ENCODE data around the gene NUDT9.
"Not testable (repeated sequence)": the region's sequence is repeated elsewhere in the genome, so short reads cannot be mapped to it uniquely, and the experiment has no call there.

The NUDT9 gene, protein sequence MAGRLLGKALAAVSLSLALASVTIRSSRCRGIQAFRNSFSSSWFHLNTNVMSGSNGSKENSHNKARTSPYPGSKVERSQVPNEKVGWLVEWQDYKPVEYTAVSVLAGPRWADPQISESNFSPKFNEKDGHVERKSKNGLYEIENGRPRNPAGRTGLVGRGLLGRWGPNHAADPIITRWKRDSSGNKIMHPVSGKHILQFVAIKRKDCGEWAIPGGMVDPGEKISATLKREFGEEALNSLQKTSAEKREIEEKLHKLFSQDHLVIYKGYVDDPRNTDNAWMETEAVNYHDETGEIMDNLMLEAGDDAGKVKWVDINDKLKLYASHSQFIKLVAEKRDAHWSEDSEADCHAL

DNA sequence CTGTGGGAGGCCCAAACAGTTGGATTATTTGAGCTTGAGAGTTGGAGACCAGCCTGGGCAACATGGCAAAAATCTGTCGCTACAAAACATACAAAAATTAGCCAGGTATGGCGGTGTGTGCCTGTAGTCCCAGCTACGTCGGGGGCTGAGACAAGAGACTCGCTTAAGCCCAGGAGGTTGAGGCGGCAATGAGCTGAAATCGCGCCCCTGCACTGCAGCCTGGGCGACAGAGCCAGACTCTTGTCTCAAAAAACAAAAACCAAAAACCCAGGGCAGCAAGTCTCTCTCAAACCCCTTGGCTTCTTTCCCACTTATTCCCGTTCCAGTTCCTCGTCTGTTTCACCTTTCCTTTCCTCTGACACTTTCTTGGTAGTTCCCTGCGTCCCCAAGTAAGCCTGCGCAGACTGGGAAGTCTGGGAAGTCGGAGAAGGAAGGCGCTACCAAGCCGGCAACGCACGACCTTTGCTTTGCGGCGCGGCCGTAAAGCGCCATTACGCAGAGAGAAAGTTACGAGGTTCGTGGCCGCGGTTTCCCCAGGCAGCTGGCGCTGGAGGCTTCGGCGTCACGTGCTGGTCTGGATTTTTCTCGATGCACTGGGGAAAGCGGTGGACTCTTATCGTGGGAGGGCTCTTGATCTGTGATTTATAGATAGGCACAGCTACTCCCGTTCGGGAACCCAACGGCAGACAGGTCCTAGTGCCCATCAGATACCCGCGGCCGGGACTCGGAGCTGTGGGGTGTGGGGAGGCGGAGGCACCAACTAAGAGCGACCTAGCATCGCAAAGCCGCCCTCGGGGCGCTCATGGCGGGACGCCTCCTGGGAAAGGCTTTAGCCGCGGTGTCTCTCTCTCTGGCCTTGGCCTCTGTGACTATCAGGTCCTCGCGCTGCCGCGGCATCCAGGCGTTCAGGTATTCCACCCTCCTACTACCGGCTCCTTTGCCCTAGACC, at the start of gene NUDT9:
Gene NUDT9, plus strand, starts transcription at position 470 of the 949 bp plus-strand sequence. Its CDS starts 333 bp downstream, at position 803.
- peak; percentile 97 for DNase-seq

DNA sequence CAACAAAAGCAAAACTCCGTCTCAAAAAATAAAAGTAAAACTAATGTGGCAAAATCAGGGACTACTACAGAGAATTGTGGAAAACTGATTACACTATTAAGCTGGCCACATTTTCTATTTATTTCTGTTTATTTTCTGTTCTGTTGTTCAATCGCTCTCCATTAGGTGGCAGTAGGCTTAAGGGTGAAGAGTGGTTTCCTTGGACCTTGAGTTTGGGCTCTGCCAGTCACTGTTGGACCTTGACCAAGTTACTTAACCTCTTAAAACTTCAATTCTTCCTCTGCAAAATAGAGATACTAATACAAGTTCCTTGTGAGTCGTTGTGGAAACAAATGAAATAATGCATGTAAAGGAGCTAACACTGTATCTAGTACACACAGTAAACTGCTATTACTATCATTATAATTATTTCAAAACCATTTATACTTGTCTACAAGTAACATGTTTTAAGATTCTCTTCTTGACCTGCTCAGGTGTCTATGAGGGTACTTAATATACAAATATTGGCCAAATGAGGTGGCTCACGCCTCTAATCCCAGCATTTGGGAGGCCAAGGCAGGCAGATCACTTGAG, 46.6 kb upstream of the NUDT9 start:
- peak; percentile 81 for DNase-seq

DNA sequence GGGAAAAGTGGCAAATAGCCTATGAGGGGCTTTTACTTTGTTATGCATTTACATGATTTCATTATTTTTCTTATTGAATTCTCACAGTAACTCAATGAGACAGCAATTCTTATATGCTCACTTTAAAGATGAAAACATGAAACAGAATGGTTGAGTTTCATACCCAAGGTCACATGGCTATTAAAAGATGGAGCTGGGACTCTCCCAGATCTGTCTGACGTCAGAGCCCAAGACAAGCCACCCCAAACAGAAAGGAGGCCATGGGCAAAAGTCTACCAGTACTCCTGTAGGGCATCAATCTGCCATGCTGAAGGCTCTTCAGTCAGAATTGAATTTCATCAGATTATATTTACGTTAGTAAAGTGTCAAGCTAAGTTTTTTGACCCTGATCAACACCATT, 44.6 kb upstream of the NUDT9 start:
- no peak for DNase-seq

DNA sequence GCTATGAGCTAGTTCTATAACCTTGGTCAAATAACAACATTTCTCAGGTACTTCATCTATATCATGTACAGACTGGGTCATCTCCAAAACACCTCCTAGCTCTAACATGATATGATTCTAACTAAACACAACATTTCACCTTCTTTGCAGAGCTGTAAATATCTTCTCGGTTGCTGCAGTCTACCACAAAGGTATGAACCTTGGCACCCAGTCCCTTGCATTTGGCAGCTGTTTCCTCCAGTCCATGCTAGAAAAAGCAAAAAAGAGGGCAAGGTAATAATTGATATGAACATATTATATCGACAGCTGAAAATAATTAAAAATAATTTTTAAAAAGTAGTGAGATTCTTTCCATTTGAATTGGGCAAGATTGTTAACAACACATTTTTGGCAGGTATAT, 40.3 kb upstream of the NUDT9 start:
- DNase-seq: no peak

DNA sequence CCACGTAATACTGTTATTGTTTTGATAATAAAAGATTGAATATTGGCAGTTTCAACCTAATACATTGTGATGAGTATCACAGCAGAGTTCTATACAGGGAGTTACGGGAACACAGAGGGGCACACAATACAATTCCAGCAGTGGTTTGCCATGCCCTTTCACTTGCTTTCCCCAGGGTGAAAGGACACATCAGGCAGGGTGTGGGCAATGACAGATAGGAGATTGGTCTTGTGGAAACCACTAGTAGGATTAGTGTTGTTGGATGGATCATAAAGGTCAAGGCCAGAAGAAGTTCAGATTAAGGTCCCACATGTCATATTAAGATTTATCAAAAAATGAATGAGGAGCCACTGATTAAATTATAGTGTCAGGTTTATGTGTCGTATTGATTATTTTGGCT, 39.4 kb upstream of the NUDT9 start:
- no peak for DNase-seq

DNA sequence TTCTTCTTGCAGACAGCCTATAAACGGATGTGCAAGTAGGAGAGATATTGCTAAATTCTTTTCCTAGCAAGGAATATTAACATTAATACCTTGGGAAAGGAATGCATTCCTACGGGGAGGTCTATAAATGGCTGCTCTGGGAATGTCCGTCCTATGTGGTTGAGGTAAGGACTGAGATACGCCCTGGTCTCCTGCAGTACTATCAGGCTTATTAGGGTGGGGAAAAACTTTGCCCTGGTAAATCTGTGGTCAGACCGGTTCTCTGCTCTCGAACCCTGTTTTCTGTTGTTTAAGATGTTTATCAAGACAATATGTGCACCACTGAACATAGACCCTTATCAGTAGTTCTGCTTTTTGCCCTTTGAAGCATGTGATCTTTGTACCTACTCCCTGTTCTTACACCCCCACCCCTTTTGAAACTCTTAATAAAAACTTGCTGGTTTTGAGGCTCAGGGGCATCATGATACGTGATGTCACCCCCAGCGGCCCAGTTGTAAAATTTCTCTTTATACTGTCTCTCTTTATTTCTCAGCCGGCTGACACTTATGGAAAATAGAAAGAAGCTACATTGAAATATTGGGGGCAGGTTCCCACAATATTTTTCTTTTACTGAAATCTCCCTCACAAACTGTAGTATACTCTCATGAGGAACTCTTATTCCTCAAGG, 37.8 kb upstream of the NUDT9 start:
- DNase-seq: not testable (repeated sequence)

DNA sequence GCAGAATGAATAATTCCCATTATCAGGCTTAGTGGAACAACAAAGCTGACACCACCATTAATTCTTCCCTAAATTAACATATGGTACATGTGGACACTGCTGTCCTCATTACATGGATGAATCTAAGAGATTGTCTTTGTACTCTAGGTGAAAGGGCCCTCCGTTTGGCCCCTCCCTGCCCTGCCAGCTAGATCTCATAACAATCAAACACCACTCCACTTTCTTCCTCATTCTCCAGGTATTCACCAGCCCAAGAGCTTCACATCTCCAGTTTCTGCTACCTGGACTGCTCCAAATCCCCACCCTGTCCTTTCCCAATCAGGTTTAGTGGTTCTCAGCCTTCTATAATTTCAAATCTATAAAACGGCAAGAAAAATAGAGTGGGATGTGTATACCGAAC, 35.1 kb upstream of the NUDT9 start:
- DNase-seq: no peak

DNA sequence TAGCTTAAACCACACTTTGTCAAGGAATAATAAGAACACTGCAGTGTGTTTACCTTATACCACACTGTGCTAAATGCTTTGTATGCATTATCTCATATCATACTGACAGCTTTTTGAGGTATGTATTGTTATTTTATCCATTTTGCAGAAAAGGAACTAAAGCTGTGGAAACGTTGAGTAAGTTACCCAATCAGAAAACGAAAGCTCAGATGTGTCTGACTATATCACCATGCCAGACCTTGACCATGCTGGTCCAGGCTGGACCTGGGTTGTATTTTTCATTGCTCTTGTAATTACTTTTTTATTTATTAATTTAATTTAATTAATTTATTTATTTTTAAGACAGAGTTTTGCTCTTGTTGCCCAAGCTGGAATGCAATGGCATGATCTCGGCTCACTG, 33.5 kb upstream of the NUDT9 start:
- peak; percentile 34 for DNase-seq

DNA sequence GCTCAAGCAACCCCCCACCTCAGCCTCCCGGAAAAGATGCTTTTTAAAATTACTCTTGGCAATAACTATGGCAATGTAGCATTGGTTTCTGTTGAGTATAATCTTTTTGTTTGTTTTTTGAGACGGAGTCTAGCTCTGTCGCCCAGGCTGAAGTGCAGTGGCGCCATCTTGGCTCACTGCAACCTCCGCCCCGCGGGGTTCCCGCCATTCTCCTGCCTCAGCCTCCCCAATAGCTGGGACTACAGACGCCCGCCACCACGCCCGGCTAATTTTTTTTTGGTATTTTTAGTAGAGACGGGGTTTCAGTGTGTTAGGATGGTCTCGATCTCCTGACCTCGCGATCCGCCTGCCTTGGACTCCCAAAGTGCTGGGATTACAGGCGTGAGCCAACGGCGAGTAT, 32.3 kb upstream of the NUDT9 start:
- not testable (repeated sequence) for DNase-seq

DNA sequence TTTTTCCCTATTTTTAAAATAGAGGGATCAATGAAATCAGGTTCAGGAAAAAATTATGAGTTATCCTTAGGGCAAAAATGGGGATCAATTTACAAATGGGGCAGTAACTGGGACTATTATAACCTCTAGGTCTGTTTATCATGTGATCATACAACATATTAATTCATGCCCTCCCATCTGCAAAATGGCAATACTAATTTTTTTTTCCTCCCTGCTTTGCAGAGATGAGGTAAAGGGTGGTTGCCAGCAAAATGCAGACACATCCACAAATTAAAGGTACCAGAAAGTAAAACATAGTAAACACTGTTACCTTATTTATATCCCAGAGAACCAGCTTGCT, 31.9 kb upstream of the NUDT9 start:
- peak; percentile 46 for DNase-seq

DNA sequence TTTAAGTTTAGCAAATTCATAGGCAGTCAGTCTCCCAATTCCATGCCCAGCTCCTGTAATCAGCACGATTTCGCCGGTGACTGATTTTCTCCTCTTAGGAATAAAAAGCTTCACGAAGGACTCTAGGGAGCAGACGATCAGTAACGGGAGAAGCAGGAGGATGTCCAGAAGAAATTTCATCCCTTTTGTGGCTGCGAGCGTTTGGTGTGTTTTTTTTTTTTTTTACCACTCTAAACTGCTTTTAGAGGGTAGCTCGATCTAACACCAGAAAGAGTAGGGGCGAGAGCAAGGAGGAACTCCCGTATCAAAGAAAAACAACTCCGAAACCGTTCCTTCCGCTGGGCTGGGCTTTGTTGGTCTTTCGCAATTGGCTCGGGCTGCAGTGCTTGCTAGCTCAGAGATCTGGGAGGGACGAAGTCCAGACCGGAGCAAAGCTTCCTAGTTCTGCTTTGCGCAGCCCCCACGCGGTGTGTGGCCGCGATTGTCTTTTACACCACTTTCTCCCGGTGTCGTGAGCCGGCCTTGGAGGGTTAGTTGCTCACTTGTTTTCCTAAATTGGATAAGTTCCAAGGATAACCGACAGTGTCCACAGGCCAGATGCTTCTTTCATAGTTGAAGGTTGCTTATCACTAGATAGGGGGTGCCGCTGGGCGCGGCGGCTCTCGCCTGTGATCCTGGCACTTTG, 31.3 kb upstream of the NUDT9 start, which contains the start of gene HSD17B11:
Gene HSD17B11, minus strand, starts transcription at position 298 of the 685 bp plus-strand sequence. Its CDS starts 118 bp downstream, at position 180.
- DNase-seq: peak; percentile 99

DNA sequence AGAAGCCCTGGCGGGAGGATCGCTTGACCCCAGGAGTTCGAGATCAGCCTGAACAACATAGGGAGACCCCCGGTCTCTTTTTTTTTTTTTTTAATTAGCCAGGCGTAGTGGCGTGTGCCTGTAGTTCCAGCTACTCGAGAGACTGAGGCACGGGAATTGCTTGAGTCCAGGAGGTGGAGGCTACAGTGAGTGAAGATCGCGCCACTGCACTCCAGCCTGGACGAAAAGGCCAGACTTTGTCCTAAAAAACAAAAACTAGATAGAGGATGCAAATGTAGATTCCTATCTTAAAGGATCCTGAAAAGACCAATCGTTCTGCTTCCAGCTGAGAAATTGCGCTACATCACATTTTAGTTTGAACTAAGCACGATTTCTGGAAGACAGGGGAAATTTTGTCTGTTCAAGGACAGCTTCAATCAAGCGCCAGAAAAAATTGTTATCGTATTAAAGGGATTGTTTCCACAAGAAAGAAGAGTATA, 30.8 kb upstream of the NUDT9 start:
- no peak for DNase-seq

DNA sequence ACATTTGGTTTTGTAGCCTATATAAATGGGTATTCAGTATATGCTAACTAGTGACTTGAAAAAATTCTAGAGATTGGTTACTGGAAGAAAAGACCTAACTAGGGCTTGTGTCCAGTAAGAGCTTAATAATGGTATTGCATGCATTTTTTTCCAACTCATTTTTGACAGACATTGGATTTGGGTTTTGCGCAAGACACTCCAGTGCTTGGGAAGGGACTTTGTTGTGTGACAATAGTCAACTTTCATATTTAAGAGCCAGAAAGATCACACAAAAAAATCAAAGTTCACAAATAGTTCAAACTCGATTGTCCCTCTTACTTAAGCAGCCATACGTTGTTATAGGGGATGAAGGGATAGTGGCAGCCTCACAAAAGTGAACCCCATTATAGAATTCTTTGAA, 30.2 kb upstream of the NUDT9 start:
- no peak for DNase-seq

DNA sequence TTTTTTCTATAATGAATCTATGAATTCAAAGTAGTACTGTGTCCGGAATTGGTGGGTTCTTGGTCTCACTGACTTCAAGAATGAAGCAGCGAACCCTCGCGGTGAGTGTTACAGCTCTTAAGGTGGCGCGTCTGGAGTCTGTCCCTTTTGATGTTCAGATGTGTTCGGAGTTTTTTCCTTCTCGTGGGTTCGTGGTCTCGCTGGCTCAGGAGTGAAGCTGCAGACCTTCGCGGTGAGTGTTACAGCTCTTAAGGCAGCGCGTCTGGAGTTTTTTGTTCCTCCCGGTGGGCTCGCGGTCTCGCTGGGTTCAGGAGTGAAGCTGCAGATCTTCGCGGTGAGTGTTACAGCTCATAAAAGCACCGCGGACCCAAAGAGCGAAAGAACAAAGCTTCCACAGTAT, 27.3 kb upstream of the NUDT9 start:
- DNase-seq: not testable (repeated sequence)

DNA sequence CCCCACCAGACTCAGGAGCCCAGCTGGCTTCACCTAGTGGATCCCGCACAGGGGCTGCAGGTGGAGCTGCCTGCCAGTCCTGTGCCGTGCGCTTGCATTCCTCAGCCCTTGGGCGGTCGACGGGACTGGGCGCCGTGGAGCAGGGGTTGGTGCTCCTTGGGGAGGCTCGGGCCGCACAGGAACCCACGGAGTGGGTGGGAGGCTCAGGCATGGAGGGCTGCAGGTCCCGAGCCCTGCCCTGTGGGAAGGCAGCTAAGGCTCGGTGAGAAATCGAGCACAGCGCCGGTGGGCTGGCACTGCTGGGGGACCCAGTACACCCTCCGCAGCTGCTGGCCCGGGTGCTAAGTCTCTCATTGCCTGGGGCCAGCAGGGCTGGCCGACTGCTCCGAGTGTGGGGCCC, 26.5 kb upstream of the NUDT9 start:
- not testable (repeated sequence) for DNase-seq

DNA sequence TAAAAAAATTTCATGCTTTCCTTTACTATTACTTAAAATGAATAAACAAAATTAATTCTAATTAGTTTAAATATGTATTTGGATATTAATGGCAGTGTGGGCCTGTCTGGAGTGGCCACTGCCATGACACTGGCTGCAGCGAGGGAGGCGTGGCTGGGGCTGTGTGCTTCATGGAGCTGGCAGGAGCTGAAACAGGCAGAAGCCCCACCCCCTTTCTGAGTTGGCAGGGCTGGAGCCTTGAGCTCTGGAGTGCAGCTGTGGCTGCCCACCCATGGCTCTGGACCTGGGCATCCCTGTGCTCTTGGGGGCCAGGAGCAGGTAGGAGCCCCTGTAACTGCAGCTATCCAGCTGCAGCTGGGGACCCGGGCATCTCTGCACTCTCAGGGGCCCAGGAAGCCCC, 23.2 kb upstream of the NUDT9 start:
- DNase-seq: no peak

DNA sequence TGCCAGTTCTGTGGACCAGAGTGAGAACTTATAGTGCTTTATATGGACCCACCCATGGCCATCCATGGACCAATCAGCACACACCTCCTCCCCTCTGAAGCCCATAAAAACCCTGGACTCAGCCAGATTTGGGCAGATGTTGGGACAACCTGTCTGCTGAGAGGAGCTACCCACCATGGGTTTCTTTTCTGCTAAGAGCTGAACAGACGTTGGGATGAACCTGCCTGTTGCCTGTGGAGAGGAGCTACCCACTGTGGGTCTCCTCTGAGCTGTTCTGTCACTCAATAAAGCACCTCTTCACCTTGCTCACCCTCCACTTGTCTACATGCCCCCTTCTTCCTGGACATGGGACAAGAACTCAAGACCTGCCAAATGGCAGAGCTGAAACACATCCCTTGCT, 22.4 kb upstream of the NUDT9 start:
- no peak for DNase-seq

DNA sequence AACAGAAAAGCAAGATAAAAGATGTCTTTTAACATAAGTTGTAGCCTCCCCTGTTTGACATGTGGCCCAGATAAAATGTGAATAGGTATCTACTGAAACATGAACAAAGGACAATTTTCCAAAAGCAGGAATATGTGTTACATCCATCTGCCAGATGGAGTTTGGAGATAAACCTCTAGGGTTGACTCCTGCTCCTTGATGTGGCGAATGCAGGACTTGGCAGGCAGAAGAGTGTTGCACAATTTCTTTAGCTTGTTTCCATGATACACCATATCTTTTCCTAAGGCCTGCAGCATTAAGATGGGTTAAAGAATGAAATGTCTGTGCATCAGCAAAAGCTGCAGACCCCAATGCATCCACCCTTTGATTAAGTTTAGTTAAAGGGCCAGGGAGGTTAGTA, 18.6 kb upstream of the NUDT9 start:
- DNase-seq: not testable (repeated sequence)

DNA sequence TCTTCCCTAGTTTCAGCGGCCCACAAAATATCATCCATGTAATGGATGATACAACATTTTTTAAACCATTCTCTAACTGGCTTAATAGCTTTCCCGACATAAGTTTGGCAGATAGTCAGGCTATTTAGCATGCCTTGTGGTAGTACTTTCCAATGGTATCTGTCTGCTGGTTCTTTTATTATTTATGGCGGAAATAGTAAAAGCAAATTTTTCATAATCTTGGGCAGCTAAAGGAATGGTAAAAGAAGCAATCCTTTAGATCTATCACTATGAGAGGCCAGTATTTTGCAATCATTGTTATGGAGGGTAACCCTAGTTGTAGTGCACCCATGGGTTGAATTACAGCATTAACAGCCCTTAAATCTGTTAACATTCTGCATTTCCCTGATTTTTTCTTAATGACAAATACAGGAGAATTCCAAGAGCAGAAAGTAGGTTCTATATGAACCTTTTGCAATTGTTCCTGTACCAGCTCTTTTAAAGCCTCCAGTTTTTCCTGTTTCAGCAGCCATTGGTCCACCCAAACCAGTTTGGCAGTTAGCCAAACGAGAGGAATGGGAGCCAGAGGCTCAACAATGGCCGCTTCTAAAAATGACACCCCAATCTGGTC, 17.1 kb upstream of the NUDT9 start:
- DNase-seq: no peak

DNA sequence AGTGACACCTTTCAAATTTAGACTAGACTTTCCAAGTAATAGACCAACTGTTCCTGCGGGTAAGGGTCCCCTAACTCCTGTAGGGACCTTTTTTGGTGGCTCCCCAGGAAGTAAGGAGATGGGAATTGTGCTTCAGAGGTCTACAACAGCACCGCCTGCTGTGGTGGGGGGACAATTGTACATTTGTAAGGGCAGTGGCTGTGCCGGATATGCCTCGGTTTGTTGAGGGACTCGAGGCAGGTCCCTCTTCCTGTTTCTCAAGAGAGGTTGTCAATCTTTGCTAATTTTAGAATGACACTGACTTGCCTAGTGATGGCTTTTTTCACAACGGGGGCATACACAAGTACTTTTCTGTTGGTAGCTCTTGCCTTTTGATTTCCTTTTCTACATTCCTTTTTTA, 15.9 kb upstream of the NUDT9 start:
- DNase-seq: peak; percentile 34

DNA sequence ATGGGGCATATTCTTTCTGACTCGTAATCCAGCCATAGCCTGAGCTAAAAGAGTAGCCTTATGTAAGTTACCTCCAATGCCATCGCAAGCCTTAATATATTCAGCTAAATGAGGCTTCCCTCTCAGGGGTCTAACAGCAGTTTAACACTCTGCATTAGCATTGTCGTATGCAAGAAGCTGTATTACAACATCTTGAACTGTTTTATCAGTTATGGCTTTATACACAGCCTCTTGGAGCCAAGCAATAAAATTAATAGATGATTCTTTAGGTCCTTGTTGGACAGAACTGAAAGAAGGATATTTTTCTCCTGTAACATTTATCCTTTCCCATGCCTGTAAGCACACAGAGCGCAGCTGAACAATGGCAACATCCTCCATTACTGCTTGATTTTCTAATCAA, 15.5 kb upstream of the NUDT9 start:
- DNase-seq: not testable (repeated sequence)

DNA sequence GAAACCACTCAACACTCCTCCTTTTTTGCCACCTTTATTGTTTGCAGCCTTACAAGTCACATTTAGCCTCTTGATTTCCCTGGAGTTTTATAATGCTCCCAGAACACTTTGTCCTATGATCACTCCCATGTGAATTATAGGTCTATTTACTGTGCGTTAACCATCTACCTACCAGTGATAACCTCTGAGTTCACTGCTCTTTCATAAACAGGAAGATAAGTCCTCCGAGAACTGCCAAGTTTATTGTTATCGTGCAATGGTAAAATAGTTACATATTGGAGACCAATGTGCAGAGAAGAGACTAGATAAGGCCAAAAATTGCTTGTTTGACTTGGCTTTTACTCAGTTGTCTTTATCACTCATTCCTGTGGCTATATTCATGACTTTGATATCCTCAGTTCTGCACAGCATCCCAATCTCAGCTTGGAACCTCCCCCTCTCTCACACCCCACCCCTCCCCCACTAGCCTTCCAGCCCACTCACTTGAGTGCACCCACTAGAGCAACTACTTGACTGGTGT, 12.9 kb upstream of the NUDT9 start:
- no peak for DNase-seq
